Liver (tissue), 9 donors: ENCODE data around the gene CDH4. TPM values are rescaled to one million over a fixed set of nuclear protein-coding genes. Genes with fewer than 3 reads are reported as not detected.

Experiments used
- DNase-seq: peaks from one replicate; pipeline ENCODE4 v3.0.0-alpha.2; 2017; ENCODE audit warnings: low spot score
- H3K27ac ChIP-seq, 2 donors: one replicate each; pipeline ENCODE4 v1.7.0; 2013; ENCODE audit warnings: inconsistent platforms in 2 of 2, low read length in 2 of 2, control low read depth in 1 of 2, low read depth in 1 of 2, mild to moderate bottlenecking in 1 of 2
- H3K27me3 ChIP-seq, 4 donors: one replicate each; pipeline versions ENCODE4 v1.6.1 to v1.7.0; 2013; ENCODE audit warnings: low read length in 3 of 4, inconsistent platforms in 1 of 4, mild to moderate bottlenecking in 1 of 4, moderate library complexity in 1 of 4; ENCODE audit not compliant: control insufficient read depth in 4 of 4, insufficient read depth in 4 of 4
- H3K36me3 ChIP-seq, 4 donors: one replicate each; pipeline versions ENCODE4 v1.6.1 to v1.7.0; 2013; ENCODE audit warnings: low read length in 3 of 4, mild to moderate bottlenecking in 3 of 4, low read depth in 1 of 4, moderate library complexity in 1 of 4; ENCODE audit not compliant: control insufficient read depth in 4 of 4, insufficient read depth in 3 of 4
- H3K4me1 ChIP-seq, 4 donors: one replicate each; pipeline versions ENCODE4 v1.6.1 to v1.7.0; 2013; ENCODE audit warnings: low read length in 3 of 4, mild to moderate bottlenecking in 3 of 4, moderate library complexity in 1 of 4; ENCODE audit not compliant: control insufficient read depth in 4 of 4, insufficient read depth in 4 of 4
- H3K4me3 ChIP-seq, 3 donors: one replicate each; pipeline versions ENCODE4 v1.6.1 to v1.7.0; 2013; ENCODE audit warnings: low read length in 3 of 3, control low read depth in 1 of 3, low read depth in 1 of 3, mild to moderate bottlenecking in 1 of 3
- H3K9ac ChIP-seq, 2 donors: one replicate each; pipeline ENCODE4 v1.7.0; 2013; ENCODE audit warnings: low read length in 2 of 2, mild to moderate bottlenecking in 2 of 2, moderate library complexity in 2 of 2, control low read depth in 1 of 2, low read depth in 1 of 2
- H3K9me3 ChIP-seq, 4 donors: one replicate each; pipeline versions ENCODE4 v1.6.1 to v1.7.0; 2013; ENCODE audit warnings: low read length in 3 of 4; ENCODE audit not compliant: control insufficient read depth in 4 of 4
- ATF3 ChIP-seq: IDR thresholded peaks from 2 replicates; pipeline ENCODE4 v1.6.1; 2016; ENCODE audit warnings: antibody characterized with exemption
- CTCF ChIP-seq: fragments of 150-350 bp; IDR thresholded peaks from 2 replicates; pipeline ENCODE4 v1.5.1; 2017; ENCODE audit warnings: improper control_type of control experiment, low read depth, low read length; ENCODE audit not compliant: missing input control
- EGR1 ChIP-seq, 2 donors: IDR thresholded peaks; 2 replicates each; pipeline ENCODE4 v1.6.1; 2016 to 2018; ENCODE audit warnings: antibody characterized with exemption in 2 of 2, low read depth in 2 of 2
- FOXA1 ChIP-seq: IDR thresholded peaks from 2 replicates; pipeline ENCODE4 v1.6.1; 2016; ENCODE audit warnings: antibody characterized with exemption
- FOXA2 ChIP-seq: IDR thresholded peaks from 2 replicates; pipeline ENCODE4 v1.6.1; 2016; ENCODE audit warnings: antibody characterized with exemption
- GABPA ChIP-seq, 2 donors: IDR thresholded peaks in 1 of 2; conservative IDR thresholded peaks in 1 of 2; 2 replicates each; pipeline ENCODE4 v1.6.1; 2016; ENCODE audit warnings: antibody characterized with exemption in 2 of 2, mild to moderate bottlenecking in 1 of 2, moderate library complexity in 1 of 2
- HNF4A ChIP-seq, 2 donors: conservative IDR thresholded peaks; 2 replicates each; pipeline ENCODE4 v1.6.1; 2016; ENCODE audit warnings: antibody characterized with exemption in 2 of 2, mild to moderate bottlenecking in 2 of 2
- HNF4G ChIP-seq: IDR thresholded peaks from 2 replicates; pipeline ENCODE4 v1.6.1; 2016; ENCODE audit warnings: antibody characterized with exemption
- JUND ChIP-seq, 2 donors: IDR thresholded peaks; 2 replicates each; pipeline ENCODE4 v1.6.1; 2016; ENCODE audit warnings: antibody characterized with exemption in 2 of 2
- MAX ChIP-seq: IDR thresholded peaks from 2 replicates; pipeline ENCODE4 v1.6.1; 2016; ENCODE audit warnings: antibody characterized with exemption
- NR2F2 ChIP-seq: IDR thresholded peaks from 2 replicates; pipeline ENCODE4 v1.6.1; 2016; ENCODE audit warnings: antibody characterized with exemption
- REST ChIP-seq: IDR thresholded peaks from 2 replicates; pipeline ENCODE4 v1.6.1; 2016; ENCODE audit warnings: antibody characterized with exemption, mild to moderate bottlenecking
- SP1 ChIP-seq: IDR thresholded peaks from 2 replicates; pipeline ENCODE4 v1.6.1; 2018; ENCODE audit warnings: antibody characterized with exemption, mild to moderate bottlenecking
- TAF1 ChIP-seq: conservative IDR thresholded peaks from 2 replicates; pipeline ENCODE4 v1.6.1; 2016; ENCODE audit warnings: antibody characterized with exemption, mild to moderate bottlenecking
- ZBTB33 ChIP-seq: IDR thresholded peaks from 2 replicates; pipeline ENCODE4 v1.6.1; 2016; ENCODE audit warnings: antibody characterized with exemption
- WGBS: extraction: QIAGEN DNeasy Blood & Tissue Kit; methylation state at CpG from one replicate; pipeline ENCODE4 v1.1.7; 2013; 5-methylcytosine and 5-hydroxymethylcytosine counted together
- polyA plus RNA-seq, 2 donors: library from polyadenylated mRNA; stranded (reverse) in 1 of 2; unstranded in 1 of 2; fragments of 200-250 nt in 1 of 2; fragments of >200 nt in 1 of 2; fragmentation: Nextera tagmentation in 1 of 2; extraction: Ambion mirVana in 1 of 2; gene quantifications; one replicate each; pipeline versions ENCODE4 v1.2.1 to v1.2.3, GENCODE V29; 2013 to 2015
- total RNA-seq, 2 donors: library from RNA; depleted of rRNA; stranded (reverse); fragments of >200 nt; gene quantifications; one replicate each; pipeline ENCODE4 v1.2.3, GENCODE V29; 2014
- donor health status: healthy.
- donor health status: healthy.
- donor health status: healthy.
- donor health status: healthy.
- donor health status: healthy.

The CDH4 gene
- total and polyA plus RNA-seq, 4 donors = 0.03 to 0.25 (median 0.19) TPM; not detected in 1

- DNase-seq = no peak
- 54% methylated on average over 13 of the region's 13 CpGs for WGBS
- peaks cover 0 to 4% (median 0%) of the 10 kb centered on the region in 4 donors for H3K9me3 ChIP-seq
Measured at GRCh38 chr20:61422636-61423425, 170.8 kb downstream of the CDH4 start.

More at GRCh38 chr20:61422636-61423425, 170.8 kb downstream of the CDH4 start:
- H3K27me3 ChIP-seq = no peaks in the 10 kb centered on the region
- H3K4me1 ChIP-seq = no peaks in the 10 kb centered on the region
- H3K4me3 ChIP-seq = no peak overlapping the region
- H3K9ac ChIP-seq = no peak overlapping the region
- H3K36me3 ChIP-seq = no peaks in the 10 kb centered on the region
- H3K27ac ChIP-seq = no peak overlapping the region
- TF ChIP-seq FOXA1 (no peak), EGR1 (IDR thresholded peaks at IDR 0.05; ENCODE audit: low read depth in 2 of 2) (no peak), TAF1 (no peak), NR2F2 (no peak), MAX (no peak), ZBTB33 (no peak), HNF4A (conservative IDR thresholded peaks at IDR 0.05) (no peak), GABPA (IDR thresholded peaks at IDR 0.05 in 1 of 2, conservative IDR thresholded peaks at IDR 0.05 in 1 of 2) (no peak), SP1 (no peak), ATF3 (no peak), REST (no peak), FOXA2 (no peak), CTCF (no peak), JUND (IDR thresholded peaks at IDR 0.05) (no peak), HNF4G (no peak)
